ENCODE results near the gene RGS10. TPM values are rescaled to one million over a fixed set of nuclear protein-coding genes. Genes with fewer than 3 reads are reported as not detected.

RGS10 gene
- total and polyA plus RNA-seq, 10 of the 15 experiments (the other 5 are each of a cell fraction or from before 2014, with no cell fraction given): 72.8 to 193 (median 127) TPM

- DNase-seq (ENCODE audit: low read depth, low spot score) (no peak), FAIRE-seq (no peak), ATAC-seq (no peak)
- Histone ChIP-seq H3K4me1 (ENCODE audit: control insufficient read depth, insufficient read depth, low read length) (peaks cover 25% of the 10 kb centered on the region), H2AFZ (ENCODE audit: control insufficient read depth, low read depth, low read length) (no peak overlapping the region), H3K36me3 (ENCODE audit: control insufficient read depth in 2 of 2, insufficient read depth in 2 of 2, low read length in 1 of 2) (no peaks in the 10 kb centered on the region), H3K9ac (ENCODE audit: control insufficient read depth, insufficient read depth, low read length) (no peak overlapping the region), H4K20me1 (ENCODE audit: control insufficient read depth, insufficient read depth) (no peaks in the 10 kb centered on the region), H3K79me2 (ENCODE audit: control insufficient read depth, insufficient read depth, low read length) (no peaks in the 10 kb centered on the region), H3K27me3 (replicated peaks in 1 of 2; ENCODE audit: control insufficient read depth in 2 of 2, insufficient read depth in 2 of 2, low read length in 1 of 2) (no peaks in the 10 kb centered on the region), H3K4me3 (no peak overlapping the region), H3K9me3 (replicated peaks; ENCODE audit: control insufficient read depth, insufficient read depth, low read length) (no peaks in the 10 kb centered on the region), H3K27ac (ENCODE audit: control insufficient read depth, insufficient read depth) (no peak overlapping the region), H3K4me2 (ENCODE audit: control insufficient read depth, insufficient read depth) (no peak overlapping the region)
- RAD21 ChIA-PET (ENCODE audit: unreplicated experiment): interaction anchor here (0.8 to 1.2 kb wide), 3 partner anchors 9 to 282 kb away, joined by 3 to 4 read pairs (median 4); no protein-coding TSS in a partner anchor
- SMC1A ChIA-PET (ENCODE audit: uncharacterized antibody, unreplicated experiment): interaction anchor here (0.8 to 1.2 kb wide), 3 partner anchors 22 to 61 kb away, joined by 3 read pairs; no protein-coding TSS in a partner anchor
- WGBS (ENCODE audit: insufficient coverage, insufficient replicate concordance, low lambda C conversion rate, missing lambda C conversion rate): 83% methylated on average over 4 of the region's 4 CpGs
- intact Hi-C loops (cut with micrococcal nuclease; ENCODE audit: unreplicated experiment) (no loop called here), in situ Hi-C loops (cut with MboI) (no loop called here)
- POLR2A ChIA-PET: interaction anchor here (0.7 to 1.3 kb wide), 4 partner anchors 13 to 269 kb away, joined by 3 to 5 read pairs (median 4); no protein-coding TSS in a partner anchor
- no TSS peak for BruUV-seq (replicated peaks)
- TF ChIP-seq ATF7 (IDR thresholded peaks at IDR 0.05; ENCODE audit: low read depth) (no peak), SIN3A (IDR thresholded peaks at IDR 0.05; ENCODE audit: low read depth, low read length) (no peak), RUNX3 (IDR thresholded peaks at IDR 0.05; ENCODE audit: low read length) (no peak), TAF1 (IDR thresholded peaks at IDR 0.05; ENCODE audit: borderline replicate concordance, low read depth, low read length) (no peak), ZNF217 (IDR thresholded peaks at IDR 0.05) (no peak), RAD51 (IDR thresholded peaks at IDR 0.05) (no peak), PML (IDR thresholded peaks at IDR 0.05; ENCODE audit: low read length) (no peak), ZBTB11 (CRISPR knock-in tag; IDR thresholded peaks at IDR 0.05) (no peak), SIX5 (IDR thresholded peaks at IDR 0.05; ENCODE audit: low read depth, low read length, severe bottlenecking) (no peak), POU2F2 (IDR thresholded peaks at IDR 0.05; ENCODE audit: borderline replicate concordance, low read depth, low read length) (no peak)
- TF ChIP-seq, protein P1, sequence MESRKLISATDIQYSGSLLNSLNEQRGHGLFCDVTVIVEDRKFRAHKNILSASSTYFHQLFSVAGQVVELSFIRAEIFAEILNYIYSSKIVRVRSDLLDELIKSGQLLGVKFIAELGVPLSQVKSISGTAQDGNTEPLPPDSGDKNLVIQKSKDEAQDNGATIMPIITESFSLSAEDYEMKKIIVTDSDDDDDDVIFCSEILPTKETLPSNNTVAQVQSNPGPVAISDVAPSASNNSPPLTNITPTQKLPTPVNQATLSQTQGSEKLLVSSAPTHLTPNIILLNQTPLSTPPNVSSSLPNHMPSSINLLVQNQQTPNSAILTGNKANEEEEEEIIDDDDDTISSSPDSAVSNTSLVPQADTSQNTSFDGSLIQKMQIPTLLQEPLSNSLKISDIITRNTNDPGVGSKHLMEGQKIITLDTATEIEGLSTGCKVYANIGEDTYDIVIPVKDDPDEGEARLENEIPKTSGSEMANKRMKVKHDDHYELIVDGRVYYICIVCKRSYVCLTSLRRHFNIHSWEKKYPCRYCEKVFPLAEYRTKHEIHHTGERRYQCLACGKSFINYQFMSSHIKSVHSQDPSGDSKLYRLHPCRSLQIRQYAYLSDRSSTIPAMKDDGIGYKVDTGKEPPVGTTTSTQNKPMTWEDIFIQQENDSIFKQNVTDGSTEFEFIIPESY (IDR thresholded peaks at IDR 0.05): no peak
- CTCF ChIA-PET: interaction anchor here (1.0 to 2.0 kb wide), 2 partner anchors 9 to 282 kb away, joined by 4 to 9 read pairs; no protein-coding TSS in a partner anchor
These were observed 61.9 kb downstream of the RGS10 start for GRCh38 chr10:119480667-119481066.
